NCI-H226 (cell line): Measurements from ENCODE around the gene SLC6A5.

Experiments used
- DNase-seq: peaks from one replicate; pipeline ENCODE4 v3.0.0-alpha.2; 2015

The SLC6A5 gene

DNA sequence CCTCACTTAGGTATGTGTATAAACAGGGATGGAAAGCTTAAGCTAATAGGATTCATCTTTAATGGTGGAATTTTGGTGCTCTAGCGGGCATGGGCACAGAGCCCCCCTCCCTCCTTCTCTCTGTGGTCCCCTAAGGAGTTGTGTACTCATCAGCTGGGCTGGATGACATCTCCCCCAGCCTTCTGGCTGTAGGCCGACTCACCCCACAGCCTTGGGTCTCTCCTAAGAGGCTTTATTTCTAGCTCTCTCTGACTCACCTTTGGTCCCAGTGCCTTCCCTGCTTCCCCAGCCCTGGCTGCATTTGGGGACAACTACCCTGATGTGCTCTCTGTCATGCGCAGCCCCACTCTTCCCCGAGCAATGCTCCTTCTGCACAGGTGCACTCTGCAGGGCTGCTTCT lies 26.9 kb downstream of the SLC6A5 start:
- no peak for DNase-seq

DNA sequence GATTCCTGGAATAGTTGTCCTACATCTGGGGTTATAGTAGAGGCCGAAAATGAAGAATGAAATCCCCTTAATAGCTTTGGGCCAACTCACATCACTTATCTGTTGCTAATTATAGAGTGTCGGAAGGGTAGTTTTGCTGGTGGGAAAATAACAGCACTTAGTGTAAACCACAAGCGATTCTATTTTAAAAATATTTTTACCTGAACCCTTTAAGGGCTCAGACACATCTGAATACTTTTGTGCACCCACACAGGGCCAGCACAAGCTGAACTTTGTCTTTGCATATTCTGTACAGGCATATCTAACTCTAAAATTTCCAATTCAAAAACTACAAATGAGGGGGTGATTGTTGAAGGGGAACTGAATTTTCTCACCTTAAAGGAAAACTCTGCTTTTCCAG lies 27.6 kb downstream of the SLC6A5 start:
- DNase-seq, result no peak

DNA sequence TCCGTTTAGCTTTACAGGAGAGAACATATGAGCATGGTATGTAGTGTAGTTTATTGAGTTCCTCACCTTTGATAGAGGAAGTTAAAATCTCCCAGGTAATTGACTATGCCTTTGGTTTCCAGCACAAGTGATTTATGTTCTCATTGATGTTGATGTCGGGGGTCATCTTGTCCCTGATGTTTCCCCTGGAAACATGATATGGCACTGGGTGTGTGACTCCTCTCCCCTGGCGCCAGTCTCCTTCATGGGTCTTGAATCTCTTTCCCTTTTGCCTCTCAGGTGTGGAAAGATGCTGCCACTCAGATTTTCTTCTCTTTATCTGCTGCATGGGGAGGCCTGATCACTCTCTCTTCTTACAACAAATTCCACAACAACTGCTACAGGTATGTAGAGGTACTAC lies 28.3 kb downstream of the SLC6A5 start:
- no peak for DNase-seq

DNA sequence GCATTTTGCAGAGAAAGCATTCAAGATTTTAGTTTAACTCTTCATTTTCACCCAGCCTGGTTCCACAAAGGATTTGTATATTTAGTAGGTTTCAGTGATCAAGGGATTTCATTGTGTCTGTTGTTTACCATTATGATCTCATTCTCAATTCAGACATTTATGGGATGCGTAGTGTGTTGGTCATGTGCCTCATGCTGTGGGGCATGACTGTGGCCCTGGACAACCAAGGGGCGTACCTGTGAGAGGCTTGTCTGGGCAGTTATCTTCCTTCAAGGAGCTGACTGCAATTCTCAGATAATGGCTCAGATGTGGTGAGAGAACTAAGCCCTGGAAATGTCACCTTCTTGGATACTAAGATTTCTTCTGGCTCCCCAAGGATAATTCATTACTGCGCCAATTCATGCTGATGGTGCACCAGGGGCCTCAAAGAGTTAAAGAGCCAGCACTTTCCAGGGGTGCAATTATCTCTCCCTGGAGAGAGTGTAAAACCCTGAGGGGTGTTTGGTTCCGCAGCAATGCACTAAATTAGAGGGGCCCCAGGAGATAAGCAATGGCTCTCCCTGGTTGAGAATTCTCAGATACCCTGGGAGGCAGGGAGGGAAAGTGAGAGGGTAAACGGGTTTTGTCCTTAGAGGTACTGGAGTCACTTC lies 32.2 kb downstream of the SLC6A5 start:
- DNase-seq, result no peak

DNA sequence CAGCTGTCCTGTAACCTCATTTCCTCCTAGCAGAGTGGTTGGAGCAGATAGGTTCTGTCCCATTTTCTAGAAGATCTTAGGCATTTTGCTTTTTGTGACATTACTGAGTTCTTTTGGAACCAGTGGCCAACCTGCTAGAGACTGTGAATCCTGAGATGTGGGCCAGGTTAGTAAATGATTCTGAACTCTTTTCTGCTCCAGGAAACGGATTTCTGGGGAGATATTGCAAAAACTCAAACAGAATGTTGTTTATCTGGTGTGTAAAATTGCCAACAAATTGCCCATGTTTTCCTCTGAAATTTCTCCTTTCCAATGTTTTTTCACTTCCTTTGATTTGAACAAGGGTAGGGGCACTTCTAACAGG lies 32.7 kb downstream of the SLC6A5 start:
- no peak for DNase-seq

DNA sequence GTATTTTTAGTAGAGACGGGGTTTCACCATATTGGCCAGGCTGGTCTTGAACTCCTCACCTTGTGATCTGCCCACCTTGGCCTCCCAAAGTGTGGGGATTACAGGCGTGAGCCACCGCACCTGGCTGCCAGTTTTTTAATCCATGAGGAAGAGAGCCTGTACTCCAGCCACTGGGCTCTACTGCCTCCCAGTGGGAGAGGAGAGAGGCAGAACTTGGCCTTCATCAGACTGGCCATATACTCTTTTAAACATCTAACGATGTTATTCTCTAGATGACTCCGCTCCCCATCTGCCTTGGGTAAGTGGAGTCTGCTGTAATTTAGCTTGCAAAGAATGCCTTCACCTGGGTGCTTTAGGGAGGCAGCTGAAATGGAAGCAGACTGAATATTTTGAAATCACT lies 34.6 kb downstream of the SLC6A5 start:
- DNase-seq, result no peak

DNA sequence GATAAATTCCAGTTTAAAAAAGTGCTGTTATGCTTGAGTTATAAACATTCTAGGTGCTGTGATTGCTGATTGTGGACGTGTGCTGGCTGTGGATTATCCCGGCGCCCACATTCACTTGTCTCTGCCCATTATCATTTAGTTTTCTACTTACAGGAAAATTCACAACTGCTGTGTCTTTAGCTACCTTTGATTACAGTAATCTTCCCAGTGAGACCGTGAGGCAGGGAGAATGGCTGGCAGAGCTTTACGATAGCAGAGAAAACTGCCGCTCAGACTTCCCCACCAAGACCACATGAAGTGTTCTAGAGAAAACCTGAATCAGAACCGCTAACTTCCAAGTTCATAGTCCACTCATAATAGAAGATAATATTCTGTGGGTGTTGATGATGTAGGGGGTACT lies 35.4 kb downstream of the SLC6A5 start:
- DNase-seq, result no peak

- DNase-seq, result no peak
Observed at GRCh38 chr11:20638074-20638473, 38.7 kb downstream of the SLC6A5 start.

DNA sequence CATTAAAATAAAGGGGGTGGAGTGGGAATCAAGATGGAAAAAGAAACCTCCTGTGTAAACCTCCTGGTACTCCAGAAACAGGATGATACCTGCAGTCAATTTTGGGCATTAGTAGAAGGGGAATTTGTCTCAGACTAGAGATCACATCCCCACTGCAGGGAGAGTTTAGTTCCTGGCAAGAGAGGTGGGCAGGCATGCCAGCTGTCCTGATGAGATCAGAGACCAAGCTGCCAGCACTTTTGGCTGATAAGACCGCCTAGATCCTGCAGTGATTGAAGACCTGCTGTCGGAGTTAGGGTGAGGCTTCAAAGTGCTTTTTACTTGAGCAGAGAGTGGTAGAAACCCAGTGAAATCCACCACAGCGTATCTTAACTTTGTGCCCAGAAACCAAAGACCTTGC lies 40.3 kb downstream of the SLC6A5 start:
- no peak for DNase-seq

- no peak for DNase-seq
Observed at GRCh38 chr11:20640401-20640800, 41.0 kb downstream of the SLC6A5 start.

GRCh38 chr11:20644360-20644759 lies 45.0 kb downstream of the SLC6A5 start:
- no peak for DNase-seq

DNA sequence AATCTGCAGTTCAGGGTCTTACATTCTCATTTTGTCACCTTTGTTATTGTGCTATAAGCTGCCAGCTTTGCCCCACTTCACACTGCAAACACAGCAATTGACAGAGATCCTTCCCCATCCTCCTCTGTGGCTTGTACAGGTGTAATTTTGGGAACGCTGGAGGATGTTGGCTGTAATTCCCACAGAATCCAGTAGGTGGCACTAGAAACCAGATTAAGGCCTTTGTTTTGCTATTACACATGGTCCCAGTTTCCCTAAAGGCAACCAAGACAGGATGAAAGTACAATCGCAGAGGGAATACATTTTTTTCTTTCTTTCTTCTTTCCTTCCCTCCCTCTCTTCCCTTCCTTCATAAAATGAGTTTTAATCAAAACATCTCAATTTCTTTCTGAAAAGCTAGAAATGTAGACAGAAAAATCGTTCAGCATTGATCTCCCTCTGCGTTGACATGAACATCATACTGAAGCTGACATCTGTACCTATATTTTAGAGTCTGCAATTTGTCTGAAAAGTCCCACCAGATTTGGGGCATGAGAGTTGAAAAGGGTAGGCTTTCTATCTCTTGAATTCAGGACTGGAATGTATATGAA lies 48.7 kb downstream of the SLC6A5 start:
- peak; percentile 8 for DNase-seq

GRCh38 chr11:20652150-20652806 lies 52.9 kb downstream of the SLC6A5 start:
- no peak for DNase-seq

DNA sequence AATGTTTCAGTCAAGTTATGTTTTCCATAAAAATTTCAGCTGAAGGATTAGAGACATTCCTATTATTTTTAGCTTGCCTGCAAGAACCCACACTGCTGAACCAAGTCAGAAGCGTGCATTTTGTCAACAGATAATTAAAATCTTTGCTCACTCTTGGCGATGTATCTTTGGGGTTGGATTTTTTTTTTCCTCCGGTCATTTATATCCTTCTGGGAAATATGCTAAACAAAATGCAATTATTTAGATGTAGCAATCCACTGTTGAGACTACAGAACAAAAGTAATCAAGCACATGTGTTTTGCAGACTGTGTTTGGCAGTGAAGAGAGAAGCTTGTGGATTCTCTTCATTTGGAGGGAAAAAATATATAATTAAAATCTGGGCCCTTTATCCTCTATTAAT lies 54.6 kb downstream of the SLC6A5 start:
- no peak for DNase-seq

DNA sequence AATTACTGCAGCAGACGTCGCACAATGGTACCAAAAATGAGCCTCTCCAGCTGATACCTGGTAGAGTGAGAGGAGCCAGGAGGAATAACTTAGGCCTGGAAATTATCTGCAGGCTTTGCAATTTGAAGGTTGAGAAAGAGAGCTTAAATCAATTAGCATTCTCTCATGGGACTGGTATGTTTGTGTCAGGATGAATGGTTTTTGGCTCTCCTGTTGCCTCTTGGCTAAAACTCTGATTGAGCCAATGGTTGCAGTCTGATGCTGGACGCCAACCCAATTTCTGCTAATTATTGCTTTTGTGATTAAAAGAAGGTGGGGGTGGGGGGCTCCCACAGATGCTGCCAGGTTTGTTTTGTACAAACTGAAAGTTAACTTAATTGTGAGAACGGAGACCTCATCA lies 57.5 kb downstream of the SLC6A5 start:
- no peak for DNase-seq

- no peak for DNase-seq
Observed at GRCh38 chr11:20658135-20658534, 58.7 kb downstream of the SLC6A5 start.

DNA sequence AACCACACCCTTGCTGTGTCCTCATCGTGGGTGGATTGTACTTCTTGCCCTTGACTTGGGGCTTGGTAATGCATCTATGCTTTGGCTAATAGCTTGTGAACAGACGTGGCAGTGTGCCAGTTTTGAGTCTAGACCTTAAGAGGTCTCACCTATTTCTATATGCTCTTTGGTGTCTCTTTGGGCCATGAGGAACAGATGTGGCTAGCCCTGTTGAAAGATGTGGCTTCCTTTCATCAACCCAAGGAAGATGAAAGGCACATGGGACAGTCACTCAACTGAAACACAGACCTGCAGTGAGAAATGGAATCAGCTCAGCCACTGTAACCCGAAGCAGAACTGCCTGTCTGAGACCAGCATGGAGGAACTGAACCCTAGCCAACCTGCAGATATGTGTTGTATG lies 62.0 kb downstream of the SLC6A5 start:
- no peak for DNase-seq

- DNase-seq, result no peak
Observed at GRCh38 chr11:20661850-20662249, 62.4 kb downstream of the SLC6A5 start.

GRCh38 chr11:20668131-20668809 lies 68.9 kb downstream of the SLC6A5 start:
- DNase-seq, result no peak

DNA sequence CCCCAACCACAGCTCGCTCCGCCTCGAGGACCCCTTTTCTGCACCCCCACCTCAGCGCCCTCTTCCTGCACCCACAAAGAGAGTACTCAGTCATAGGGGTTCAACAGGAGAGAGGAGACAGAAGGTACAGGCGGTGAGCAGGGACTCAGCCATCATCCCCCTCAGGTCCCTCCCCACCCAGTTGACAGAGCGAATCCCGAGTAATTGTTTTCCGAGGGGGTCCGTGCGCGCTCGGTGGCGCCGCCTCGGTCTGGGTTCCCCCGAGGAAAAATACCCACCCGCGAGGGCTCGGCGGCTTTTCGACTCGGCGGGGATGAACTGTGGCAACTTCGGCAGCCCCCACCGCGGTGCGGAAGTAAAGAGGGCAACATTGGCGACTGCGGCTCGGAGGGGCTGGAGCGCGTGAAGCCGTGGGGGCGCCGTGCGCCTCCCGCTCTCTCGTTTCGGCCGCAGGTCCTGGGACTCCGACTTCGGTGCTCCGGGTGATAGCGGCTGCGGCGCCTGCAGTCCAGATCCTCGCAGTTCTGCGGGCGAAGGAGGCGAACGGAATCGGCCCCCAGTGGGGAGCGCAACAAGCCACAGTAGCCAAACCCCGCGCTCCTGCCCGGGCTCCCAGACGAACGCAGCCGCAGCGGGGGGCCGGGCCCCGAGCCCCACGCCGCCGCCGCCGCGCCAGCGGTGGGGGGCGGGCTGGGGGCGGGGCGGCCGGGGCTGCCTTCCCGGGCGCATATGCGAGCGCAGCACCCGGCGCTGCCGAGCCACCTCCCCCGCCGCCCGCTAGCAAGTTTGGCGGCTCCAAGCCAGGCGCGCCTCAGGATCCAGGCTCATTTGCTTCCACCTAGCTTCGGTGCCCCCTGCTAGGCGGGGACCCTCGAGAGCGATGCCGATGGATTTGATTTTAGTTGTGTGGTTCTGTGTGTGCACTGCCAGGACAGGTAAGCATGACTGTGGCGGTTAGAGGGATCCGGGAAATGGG lies 69.7 kb downstream of the SLC6A5 start, which contains the start of gene NELL1:
TSS of gene NELL1 (plus strand) at position 743 of the 976 bp plus-strand sequence.
- DNase-seq, result no peak

DNA sequence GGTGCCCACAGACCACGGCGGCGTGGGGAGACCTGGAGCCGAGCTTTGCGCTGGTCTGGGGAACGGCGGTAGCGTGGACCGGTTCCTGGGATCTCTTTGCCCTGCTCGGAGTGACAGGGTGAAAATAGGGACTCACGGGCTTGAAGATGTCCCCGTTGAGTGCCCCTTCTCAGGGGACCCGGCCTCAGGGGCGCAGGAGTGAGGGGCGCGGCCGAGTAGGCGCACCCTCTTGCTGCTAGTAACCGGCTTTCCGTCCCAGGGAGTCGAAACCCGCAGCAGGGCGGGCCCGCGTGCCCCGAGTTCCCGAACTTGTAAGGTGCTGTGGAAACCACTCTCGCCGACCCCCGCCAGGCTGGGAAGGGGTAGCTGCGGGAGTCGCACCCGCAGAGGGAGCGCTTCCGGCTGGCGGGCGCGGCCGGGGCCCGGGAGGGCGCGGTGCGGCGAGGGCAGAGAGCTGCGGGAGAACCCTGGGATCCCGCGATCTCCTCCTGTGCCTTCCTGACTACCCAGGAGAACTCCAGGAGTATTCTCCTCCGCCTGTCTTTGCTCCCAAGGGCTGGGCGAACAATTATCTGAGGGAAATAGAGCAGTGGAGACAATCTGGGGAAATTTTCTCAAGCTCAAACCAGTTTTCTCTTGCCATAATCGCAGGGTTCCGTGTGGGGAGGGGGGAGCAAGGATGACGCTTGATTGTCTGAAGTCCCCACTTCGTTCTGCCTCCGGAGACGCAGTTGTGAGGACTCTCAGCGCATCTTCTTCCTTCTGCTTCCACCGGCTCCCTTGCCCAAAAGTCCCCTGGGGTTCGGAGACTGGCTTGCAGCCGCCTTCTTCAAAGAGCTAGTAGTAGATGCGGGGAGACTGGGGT lies 70.6 kb downstream of the SLC6A5 start:
- no peak for DNase-seq

GRCh38 chr11:20670932-20671403 lies 71.6 kb downstream of the SLC6A5 start:
- DNase-seq, result no peak
